Skin of body (tissue), 2 donors: ENCODE results near the gene ATP9B. TPM values are rescaled to one million over a fixed set of nuclear protein-coding genes. Genes with fewer than 3 reads are reported as not detected.

Source experiments
- DNase-seq: peaks from one replicate; lab custom pipeline; 2025; lab: John Stamatoyannopoulos, UW
- total RNA-seq: library from RNA; depleted of rRNA; stranded (reverse); fragments of >200 nt; gene quantifications from one replicate; pipeline ENCODE4 v1.2.3, GENCODE V29; 2014

ATP9B gene
- 49.0 TPM for total RNA-seq

GRCh38 chr18:79068937-79069716, at the start of gene ATP9B:
Gene ATP9B (plus strand): TSS chr18:79069394. CDS start chr18:79069411, 17 bp downstream.
- peak; percentile 98 for DNase-seq

- no peak for DNase-seq
Observed at GRCh38 chr18:79019881-79020280, 49.3 kb upstream of the ATP9B start.

GRCh38 chr18:79022603-79023002, 46.6 kb upstream of the ATP9B start:
- DNase-seq = no peak

GRCh38 chr18:79026491-79026890, 42.7 kb upstream of the ATP9B start:
- DNase-seq = no peak

GRCh38 chr18:79030680-79031079, 38.5 kb upstream of the ATP9B start:
- no peak for DNase-seq

DNA sequence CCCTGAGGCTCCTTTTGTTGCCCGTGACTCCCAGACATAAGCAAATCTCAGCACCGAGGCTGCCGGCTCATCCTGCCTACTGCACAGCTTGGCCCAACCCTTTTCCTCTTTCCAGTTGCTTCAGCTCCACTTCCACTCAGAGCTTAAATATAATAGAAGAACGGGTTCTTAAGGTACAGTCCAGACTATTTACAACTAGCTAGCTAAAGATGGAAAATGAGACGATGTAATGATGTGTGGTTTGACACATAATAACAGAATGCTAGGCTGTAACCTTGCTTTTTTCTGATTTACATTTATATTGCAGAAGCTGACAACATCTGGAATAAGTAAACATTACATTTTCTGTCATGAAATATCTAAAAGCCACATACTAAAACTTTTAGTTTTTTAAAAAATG, 26.9 kb upstream of the ATP9B start:
- no peak for DNase-seq

DNA sequence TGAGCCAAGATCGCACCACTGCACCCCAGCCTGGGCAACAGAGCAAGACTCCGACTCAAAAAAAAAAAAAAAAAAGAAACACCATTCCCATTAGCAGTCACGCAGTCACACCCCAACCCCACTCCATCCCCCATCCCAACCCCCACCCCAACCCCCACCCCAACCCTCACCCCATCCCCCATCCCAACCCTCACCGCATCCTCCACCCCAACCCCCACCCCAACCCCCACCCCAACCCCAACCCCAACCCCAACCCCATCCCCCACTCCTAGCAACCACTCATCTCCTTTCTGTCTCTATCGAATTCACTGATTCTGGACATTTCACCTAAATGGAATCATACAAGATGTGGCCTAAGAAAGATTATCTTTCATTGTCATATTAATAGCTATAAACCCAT, 25.9 kb upstream of the ATP9B start:
- DNase-seq = no peak

DNA sequence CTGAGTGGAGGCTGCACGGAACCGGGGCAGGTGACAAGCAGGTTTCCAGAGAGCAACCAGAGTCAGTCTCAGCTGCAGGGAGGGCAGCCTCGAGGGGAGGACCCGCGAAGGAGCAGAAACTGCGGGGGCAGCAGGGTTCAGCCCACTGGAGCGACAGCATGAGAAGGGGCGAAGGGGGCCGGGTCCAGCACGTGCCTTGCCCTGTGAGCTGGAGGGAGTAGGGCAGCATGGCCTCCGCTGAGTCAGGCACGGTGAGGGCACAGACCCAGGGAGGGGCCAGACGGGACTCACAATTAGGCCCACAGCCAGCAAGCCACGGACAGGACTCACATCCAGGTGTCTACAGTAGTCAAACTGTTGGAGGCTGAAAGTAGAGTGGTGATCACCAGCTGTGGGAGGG, 22.7 kb upstream of the ATP9B start:
- no peak for DNase-seq

- no peak for DNase-seq
Observed at GRCh38 chr18:79047556-79048244, 21.5 kb upstream of the ATP9B start.

- no peak for DNase-seq
Observed at GRCh38 chr18:79048245-79048632, 21.0 kb upstream of the ATP9B start.

DNA sequence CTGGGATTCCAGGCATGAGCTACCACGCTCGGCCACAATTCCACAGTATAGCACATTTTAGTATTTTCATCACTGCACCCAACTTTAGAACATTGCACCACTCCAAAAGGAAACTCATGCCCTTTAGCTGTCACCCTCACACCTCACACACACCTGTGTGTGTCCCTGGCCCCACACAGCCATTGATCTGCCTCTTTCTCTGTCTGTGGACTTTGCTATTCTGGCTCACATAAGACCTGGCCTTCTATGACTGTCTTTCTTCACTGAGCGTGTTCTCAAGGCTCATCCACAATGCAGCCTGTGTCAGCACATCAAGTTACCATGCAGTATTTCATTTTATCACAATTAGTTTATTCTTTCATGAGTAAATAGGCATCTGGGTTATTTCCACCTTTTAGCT, 19.7 kb upstream of the ATP9B start:
- DNase-seq = no peak

DNA sequence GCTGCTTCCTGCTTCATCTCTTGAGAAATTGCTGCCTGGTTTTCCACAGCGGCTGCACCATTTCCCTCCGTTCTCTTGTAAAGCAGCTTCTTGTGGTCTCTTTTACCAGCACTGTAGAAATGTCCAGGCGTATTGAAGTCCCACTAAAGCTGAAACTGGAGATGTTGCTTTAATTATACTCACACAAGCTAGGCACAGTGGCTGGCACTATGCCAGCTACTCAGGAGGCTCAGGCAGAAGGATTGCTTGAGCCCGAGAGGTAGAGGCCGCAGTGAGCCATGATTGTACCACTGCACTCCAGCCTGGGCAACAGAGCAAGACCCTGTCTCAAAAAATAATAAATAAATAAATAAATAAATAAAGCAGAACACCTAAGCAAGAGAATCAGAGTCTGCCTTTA, 19.2 kb upstream of the ATP9B start:
- DNase-seq = no peak

GRCh38 chr18:79056827-79057367, 12.3 kb upstream of the ATP9B start:
- no peak for DNase-seq

DNA sequence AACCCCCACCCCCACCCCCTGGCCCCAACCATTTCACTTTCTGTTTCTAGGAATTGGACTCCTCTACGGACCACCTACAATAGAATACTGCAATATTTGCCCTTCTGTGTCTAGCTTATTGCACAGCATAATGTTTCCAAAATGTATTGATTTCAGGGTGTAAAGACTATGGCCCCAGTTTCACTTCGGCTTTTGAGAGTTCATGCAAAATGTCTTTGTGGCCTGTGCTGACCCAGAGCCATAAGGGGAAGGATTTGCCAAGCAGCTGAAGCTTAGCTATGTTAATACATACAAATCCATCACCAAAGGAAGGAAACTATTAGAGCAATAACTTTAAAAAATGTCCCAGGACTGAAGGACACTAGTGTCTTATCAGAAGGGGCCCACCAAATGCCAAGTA, 11.2 kb upstream of the ATP9B start:
- no peak for DNase-seq

DNA sequence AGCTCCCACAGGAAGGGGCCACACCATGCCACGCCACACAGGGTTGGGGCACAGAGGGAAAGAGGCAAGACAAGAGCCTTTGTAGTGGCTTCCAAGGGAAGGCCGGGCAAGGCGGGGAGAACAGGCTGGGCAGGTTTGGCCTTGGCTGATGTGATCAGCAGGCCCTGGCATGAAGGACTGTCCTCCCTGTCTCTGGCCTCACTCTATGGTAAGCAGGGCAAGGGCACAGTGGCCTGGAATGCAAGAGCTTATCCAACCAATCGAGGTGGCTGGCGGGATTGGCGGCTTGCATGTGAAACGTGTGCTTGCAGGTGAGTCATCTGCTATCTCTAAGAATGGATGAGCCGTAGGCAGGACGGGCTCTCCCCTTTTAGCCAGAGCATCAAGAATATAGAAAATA, 6.4 kb upstream of the ATP9B start:
- no peak for DNase-seq

GRCh38 chr18:79064228-79064627, 5.0 kb upstream of the ATP9B start:
- no peak for DNase-seq

DNA sequence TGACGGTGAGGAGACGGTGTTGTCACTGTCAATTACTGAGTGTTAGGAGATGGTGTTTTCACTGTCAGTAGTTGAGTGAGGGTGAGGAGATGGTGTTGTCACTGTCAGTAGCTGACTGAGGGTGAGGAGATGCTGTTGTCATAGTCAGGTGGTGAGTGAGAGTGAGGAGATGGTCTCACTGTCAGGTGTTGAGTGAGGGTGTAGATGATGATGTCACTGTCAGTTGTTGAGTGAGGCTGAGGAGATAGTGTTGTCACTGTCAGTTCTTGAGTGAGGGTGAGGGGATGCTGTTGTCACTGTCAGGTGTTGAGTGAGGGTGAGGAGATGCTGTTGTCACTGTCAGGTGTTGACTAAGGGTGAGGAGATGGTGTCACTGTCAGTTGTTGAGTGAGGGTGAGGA, 3.4 kb upstream of the ATP9B start:
- no peak for DNase-seq

DNA sequence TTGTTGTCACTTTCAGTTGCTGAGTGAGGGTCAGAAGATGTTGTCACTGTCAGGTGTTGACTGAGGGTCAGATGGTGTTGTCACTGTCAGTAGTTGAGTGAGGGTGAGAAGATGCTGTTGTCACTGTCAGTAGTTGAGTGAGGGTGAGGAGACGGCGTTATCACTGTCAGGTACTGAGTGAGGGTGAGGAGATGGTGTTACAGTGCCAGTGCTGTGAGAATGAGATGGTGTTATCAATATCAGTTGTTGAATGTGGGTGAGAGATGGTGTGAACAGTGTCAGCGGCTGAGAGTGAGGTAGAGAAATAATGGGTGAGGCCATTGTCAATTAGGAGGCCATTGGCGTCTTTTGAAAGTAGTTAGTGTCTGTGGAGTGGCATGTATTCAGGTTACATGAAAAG, 1.6 kb upstream of the ATP9B start:
- no peak for DNase-seq

DNA sequence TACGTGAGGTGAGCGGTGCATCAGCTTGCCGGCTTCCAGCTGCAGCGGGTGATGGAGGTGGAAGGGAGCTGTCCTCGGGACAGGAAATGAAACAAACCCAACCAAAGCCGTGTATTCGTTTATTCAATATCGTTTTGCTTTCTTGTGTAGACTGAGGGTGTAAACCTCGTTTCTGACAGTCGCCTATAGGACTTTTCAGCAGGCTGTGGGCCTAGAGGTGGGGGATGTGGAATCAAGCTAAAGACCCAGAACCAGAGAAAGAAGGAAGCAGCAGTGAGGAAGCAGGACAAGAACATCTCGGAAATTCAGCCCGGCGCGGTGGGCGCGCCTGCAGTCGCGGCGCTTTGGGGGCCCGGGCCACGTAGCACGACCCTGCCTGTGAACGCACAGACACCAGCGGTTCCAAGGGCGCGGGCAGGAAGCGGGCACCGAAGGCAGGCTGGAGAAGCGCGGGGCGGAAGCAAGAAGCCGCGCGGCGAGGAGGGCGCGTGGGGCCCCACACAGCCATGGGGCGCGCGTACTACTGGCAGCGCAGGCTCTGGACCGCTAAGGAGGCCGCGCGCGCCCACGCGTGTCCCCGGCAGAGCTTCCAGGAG, 755 bp upstream of the ATP9B start:
- DNase-seq = peak; percentile 20

DNA sequence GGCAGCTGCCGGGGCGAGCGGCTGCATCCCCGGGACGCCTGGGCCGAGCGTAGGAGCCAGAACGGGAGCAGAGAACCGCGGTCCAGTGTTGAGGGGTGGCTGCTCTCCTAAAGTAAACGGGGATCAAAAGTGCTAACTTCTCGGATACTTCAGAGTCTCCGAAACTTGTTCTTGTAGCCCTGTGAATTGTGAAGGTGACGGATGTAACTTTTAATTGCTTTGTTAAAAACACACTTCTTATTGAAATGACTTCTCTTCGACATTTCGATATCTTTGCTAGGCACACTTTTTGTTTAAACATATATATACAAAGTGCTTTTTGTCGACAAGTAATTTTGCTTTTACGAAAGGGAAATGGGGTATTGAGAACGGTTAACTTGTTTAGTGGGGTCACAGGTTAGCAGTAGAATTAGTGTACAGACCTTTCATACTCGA, 540 bp downstream of the ATP9B start:
- DNase-seq = peak; percentile 58

GRCh38 chr18:79070486-79070885, 1.3 kb downstream of the ATP9B start:
- no peak for DNase-seq

GRCh38 chr18:79071037-79071436, 1.8 kb downstream of the ATP9B start:
- DNase-seq = no peak
